ENCODE results near the gene RBMS1. TPM values are rescaled to one million over a fixed set of nuclear protein-coding genes. Genes with fewer than 3 reads are reported as not detected.

RBMS1 gene
- total RNA-seq, 1 experiment from 2014 or later, result 77.5 TPM

DNA sequence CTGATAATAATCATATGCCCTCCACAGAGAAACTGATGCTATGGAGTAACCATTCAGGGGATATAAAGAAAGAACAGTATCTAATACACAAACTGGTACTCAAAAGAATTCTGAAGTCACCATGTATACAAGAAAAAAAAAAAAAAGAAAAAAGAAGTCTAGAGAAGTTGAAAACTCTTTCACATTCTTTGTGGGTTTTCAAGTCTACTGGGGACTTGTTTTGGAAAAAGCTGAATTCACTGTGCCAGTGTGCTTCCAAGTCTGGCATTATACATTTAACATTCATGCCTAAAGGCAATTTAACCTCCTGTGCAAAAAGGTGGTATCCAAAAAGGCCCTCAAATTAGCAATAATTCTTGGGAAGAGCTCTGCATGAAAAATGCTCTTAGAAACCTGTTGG is 198.7 kb downstream of the RBMS1 start:
- Mint-ChIP-seq H3K4me1 (peaks cover 12 to 15% of the 10 kb centered on the region in 2 experiments), H3K9me3 (no peaks in the 10 kb centered on the region), H3K27me3 (ENCODE audit: low read depth) (no peaks in the 10 kb centered on the region; the same call in 1 of the 2 replicates), H3K4me3 (no peak overlapping the region), H3K36me3 (ENCODE audit: insufficient read depth in 1 of 3, low read depth in 3 of 3) (peaks cover 0 to 33% (median 29%) of the 10 kb centered on the region in 3 experiments; a peak in 5 of 7 replicates), H3K27ac (no peak overlapping the region)
- no peak for DNase-seq
- Histone ChIP-seq H3K23ac (ENCODE audit: insufficient read length, low read depth, low read length) (no peak overlapping the region), H3K79me2 (ENCODE audit: insufficient read depth, low read length) (no peaks in the 10 kb centered on the region), H3K23me2 (ENCODE audit: insufficient read length, low read depth, low read length, poor library complexity, severe bottlenecking) (no peaks in the 10 kb centered on the region), H3K27ac (ENCODE audit: insufficient read length, low read depth, low read length) (no peak overlapping the region), H3K4ac (ENCODE audit: low read depth, low read length) (no peak overlapping the region), H3T11ph (ENCODE audit: low read length) (no peak overlapping the region), H3K9me3 (ENCODE audit: control insufficient read depth, low read depth, low read length) (no peaks in the 10 kb centered on the region), H4K20me1 (ENCODE audit: control insufficient read depth, insufficient read depth, insufficient read length) (no peaks in the 10 kb centered on the region), H4K5ac (ENCODE audit: insufficient read length, low read depth, low read length) (no peak overlapping the region), H3K14ac (ENCODE audit: insufficient read depth, low read length) (no peak overlapping the region), H2AK5ac (ENCODE audit: insufficient read length, low read length) (no peak overlapping the region), H3K4me1 (ENCODE audit: insufficient read depth, low read length) (no peaks in the 10 kb centered on the region; the same call in 1 of the 2 replicates), H3K56ac (ENCODE audit: insufficient read length, low read depth, low read length) (no peak overlapping the region), H3K27me3 (ENCODE audit: insufficient read depth, low read length) (no peaks in the 10 kb centered on the region), H3K9ac (ENCODE audit: extremely low read depth, insufficient read length, low read length) (no peak overlapping the region), H2BK20ac (ENCODE audit: low read depth, low read length, poor library complexity, severe bottlenecking) (no peak overlapping the region), H2AFZ (ENCODE audit: low read length) (no peak overlapping the region), H2BK15ac (ENCODE audit: low read depth, low read length) (no peak overlapping the region), H2BK12ac (ENCODE audit: insufficient read length, low read depth, low read length) (no peak overlapping the region), H3K18ac (ENCODE audit: insufficient read length, low read depth, low read length) (no peak overlapping the region), H3K79me1 (ENCODE audit: insufficient read depth, low read depth, low read length, poor library complexity, severe bottlenecking) (no peaks in the 10 kb centered on the region), H3K4me2 (ENCODE audit: insufficient read depth, insufficient read length, low read length) (no peak overlapping the region), H2BK120ac (ENCODE audit: low read depth, low read length, poor library complexity, severe bottlenecking) (no peak overlapping the region), H2BK5ac (ENCODE audit: insufficient read length, low read length) (no peak overlapping the region), H4K8ac (replicated peaks; ENCODE audit: insufficient read length, low read depth, low read length) (no peak overlapping the region), H4K91ac (ENCODE audit: insufficient read length, low read depth, low read length) (no peak overlapping the region)
- TF ChIP-seq, protein P1, sequence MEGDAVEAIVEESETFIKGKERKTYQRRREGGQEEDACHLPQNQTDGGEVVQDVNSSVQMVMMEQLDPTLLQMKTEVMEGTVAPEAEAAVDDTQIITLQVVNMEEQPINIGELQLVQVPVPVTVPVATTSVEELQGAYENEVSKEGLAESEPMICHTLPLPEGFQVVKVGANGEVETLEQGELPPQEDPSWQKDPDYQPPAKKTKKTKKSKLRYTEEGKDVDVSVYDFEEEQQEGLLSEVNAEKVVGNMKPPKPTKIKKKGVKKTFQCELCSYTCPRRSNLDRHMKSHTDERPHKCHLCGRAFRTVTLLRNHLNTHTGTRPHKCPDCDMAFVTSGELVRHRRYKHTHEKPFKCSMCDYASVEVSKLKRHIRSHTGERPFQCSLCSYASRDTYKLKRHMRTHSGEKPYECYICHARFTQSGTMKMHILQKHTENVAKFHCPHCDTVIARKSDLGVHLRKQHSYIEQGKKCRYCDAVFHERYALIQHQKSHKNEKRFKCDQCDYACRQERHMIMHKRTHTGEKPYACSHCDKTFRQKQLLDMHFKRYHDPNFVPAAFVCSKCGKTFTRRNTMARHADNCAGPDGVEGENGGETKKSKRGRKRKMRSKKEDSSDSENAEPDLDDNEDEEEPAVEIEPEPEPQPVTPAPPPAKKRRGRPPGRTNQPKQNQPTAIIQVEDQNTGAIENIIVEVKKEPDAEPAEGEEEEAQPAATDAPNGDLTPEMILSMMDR (conservative IDR thresholded peaks at IDR 0.05), result no peak

Measured in H9 (cell line).